Stimulated activated CD4-positive, alpha-beta T cell treated with anti-CD3 and anti-CD28 coated beads, Interleukin-1b, Interleukin-23, amount 100 ng/mL, for 24 hours (primary cell): ENCODE data around the gene CX3CL1.
"Not testable (repeated sequence)": the region's sequence is repeated elsewhere in the genome, so short reads cannot be mapped to it uniquely, and the experiment has no call there.

Source experiments
- DNase-seq, 4 experiments: peaks; one replicate each; pipeline ENCODE4 v3.0.0-alpha.2; 2020; ENCODE audit warnings: low read depth in 4 of 4, low spot score in 1 of 4

CX3CL1 gene

DNA sequence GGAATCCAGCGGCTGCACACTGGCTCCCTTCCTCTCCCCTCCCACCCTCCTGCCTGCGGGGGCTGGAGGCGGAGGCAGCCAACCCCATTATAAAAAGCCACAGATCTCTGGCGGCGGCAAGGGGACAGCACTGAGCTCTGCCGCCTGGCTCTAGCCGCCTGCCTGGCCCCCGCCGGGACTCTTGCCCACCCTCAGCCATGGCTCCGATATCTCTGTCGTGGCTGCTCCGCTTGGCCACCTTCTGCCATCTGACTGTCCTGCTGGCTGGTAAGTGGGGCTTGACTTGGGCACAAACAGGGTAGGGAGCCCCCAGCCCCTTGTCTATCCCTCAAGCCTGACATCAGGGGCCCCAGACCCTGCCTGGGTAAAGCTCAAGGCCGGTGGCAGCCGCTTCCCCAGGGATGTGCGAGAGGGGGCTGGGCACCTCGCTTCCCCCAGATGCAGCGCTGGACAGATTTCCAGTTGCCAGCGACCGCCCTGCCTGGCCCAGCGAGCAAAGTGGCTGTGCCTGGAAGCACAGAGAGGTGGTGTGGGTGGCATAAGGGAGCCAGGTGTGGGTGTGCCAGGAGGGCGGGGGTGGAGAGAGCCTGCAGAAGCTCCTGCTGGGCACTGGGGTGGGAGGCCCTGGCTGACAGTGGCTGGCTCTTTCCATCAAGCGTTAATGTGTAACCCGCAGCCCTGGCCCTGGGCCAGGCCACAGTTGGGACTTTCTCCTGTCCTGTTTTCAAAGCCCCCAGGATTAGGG is at the start of gene CX3CL1:
TSS of gene CX3CL1 (plus strand) at position 119 of the 745 bp plus-strand sequence. CDS start at position 198, 79 bp downstream.
- DNase-seq = no peak

DNA sequence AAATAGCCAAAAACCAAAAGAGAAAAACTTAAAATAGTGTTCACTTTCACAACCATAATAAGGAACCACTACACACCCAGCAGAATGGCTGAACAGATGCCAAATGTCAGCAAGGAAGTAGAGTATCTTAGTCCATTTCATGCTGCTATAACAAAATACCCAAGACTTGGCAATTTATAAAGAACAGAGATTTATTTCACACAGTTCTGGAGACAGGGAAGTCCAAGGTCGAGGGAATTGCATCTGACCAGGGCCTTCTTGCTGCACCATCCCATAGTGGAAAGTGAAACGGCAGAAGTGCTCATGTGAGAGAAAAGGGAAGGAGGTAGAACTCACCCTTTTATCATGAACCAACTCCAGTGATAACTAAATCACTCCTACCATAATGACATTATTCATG is 47.5 kb upstream of the CX3CL1 start:
- no peak for DNase-seq

DNA sequence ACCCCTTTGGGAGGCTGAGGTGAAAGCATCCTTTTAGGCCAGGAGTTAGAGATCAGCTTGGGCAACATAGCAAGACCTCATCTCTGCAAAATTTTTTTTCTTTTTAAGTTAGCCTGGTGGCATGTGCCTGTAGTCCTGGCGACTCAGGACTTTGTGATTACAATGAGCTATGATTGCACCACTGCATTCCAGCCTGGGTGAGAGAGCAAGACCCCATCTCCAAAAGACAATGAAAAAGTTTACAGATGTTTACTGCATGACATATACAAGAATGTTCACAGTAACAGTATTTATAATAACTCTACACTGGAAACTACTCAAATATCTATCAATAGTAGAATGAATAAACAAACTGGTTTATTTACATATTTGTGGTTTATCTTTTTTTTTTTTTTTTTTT is 46.8 kb upstream of the CX3CL1 start:
- no peak for DNase-seq

DNA sequence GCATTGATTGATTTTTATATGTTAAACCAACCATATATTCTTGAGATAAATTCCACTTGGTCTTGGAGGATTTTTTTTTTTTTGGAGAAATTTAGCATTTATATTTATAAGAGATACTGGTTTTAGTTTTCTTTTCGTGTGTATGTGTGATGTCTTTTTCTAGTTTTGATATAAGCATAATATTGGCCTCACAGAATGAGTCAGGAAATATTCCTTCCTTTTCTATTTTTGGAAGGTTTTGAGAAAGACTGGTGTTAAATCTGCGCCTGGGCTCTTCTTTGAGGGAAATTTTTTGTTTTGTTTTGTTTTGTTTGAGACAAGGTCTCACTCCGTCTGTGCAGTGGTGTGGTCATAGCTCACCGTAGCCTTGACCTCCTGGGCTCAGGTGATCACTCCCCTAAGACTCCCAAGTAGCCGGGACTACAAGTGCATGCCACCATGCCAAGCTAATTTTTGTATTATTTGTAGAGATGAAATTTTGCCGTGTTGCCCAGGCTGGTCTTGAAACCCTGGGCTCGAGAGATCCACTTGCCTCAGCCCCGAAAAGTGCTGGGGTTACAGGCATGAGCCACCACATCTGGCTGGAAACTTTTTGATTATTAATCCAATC is 42.5 kb upstream of the CX3CL1 start:
- DNase-seq = no peak

DNA sequence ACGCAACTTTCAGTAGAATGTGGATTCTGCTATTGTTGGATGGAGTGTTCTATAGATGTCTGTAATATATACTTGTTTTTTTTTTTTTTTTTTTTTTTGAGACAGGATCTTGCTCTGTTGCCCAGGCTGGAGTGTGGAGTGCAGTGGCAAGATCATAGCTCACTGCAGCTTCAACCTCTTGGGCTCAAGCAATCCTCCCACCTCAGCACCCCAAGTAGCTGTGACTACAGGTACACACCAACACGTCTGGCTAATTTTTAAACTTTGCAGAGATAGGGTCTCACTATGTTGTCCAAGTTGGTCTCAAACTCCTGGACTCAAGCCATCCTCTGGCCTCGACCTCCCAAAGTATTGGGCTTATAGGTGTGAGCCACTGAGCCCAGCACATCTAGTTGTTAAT is 40.9 kb upstream of the CX3CL1 start:
- no peak for DNase-seq

DNA sequence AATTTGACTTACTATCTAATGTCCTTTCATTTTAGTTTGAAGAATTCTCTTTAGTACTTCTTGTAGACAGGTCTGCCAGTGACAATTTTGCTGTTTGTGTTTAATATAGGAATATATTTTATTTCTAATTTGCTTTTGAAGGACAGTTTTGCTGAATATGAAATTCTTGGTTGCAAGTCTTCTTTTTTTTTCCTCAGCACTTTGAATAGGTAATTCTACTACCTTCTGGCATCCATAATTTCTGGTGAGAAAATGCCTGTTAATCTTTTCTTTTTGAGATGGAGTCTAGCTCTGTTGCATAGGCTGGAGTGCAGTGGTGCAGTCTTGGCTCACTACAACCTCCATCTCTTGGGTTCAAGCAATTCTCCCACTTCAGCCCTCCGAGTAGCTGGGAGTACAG is 38.9 kb upstream of the CX3CL1 start:
- DNase-seq = no peak

DNA sequence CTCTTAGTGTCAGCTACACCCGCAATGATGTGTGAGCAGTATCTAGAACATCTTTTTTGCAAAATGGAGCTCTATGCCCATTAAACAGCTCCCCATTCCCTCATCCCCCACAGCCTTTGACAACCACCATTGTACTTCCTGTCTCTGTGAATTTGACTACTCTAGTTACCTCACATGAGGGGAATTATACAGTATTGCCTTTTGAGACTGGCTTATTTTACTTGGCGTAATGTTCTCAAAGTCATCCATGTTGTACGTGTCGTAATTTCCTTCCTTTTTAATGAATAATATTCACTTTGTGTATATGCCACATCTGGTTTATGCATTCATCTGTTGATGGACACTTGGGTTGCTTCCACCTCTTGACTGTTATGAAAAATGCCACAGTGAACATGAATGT is 36.9 kb upstream of the CX3CL1 start:
- no peak for DNase-seq

DNA sequence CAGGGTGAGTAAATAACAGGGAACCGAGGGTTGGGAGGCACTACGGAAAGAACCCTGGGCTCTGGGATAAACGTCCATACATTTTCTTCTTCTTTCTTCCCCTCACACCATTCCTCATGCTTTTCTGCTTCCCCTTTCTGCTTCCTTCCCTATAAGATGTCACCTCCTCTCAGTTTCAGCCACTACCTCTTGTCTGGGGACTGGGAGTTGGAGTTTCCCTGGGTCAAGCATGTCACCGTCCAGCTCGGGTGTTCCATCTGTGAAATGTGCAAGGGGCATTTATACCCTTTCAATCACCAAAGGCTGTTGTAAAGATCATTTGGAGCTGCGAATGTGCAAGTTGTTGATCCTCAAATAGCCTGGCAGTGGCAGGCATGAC is 31.2 kb upstream of the CX3CL1 start:
- no peak for DNase-seq

DNA sequence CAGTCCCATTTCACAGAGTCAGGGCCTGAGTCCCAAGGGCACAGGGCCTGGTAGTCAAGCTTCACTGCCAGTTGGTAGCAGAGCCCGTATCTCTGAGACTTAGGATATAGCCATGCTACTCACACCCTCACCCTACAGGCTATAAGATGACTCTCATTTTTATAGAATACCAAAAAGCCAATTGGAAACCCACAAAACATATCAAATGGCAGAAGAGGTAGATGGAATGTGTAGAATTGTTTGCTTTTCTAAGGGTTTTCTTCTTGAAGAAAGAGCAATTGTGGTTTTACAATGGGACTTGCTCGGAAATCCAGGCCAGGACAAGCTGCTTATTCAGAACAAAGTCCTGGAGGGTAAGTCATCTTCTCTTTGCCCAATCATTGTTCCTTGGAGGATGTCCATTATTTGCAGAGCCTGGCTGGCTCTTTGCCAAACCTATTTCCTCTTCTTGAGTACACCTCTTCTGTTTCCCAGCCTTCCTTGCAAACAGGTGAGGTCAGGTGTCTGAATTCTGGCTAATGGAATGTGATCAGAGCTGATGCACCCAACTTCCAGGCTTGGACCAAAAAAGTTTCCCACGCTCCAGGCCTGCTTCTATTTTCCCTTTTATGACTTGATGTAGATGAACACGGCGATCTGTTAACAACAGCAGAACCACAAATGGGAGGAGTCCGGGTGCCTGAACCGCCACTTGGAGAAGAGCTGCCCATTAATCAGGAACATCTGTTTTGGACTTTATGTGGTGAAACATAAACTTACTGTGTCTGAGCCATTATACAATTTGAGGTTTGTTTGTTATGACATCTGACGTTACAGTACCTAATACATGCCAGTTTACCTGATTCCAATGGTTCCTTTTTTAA is 30.6 kb upstream of the CX3CL1 start:
- DNase-seq = no peak

DNA sequence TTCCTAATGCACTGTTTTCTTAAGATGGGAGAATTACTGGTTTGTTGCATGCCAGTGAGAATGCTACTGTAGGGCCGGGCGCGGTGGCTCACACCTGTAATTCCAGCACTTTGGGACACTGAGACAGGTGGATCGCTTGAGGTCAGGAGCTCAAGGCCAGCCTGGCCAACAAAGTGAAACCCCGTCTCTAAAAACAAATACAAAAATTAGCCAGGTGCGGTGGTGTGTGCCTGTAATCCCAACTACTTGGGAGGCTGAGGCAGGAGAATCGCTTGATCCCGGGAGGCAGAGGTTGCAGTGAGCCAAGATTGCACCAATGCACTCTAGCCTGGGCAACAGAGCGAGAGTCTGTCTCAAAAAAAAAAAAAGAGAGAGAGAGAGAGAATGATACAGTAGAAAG is 29.7 kb upstream of the CX3CL1 start:
- DNase-seq = not testable (repeated sequence)

DNA sequence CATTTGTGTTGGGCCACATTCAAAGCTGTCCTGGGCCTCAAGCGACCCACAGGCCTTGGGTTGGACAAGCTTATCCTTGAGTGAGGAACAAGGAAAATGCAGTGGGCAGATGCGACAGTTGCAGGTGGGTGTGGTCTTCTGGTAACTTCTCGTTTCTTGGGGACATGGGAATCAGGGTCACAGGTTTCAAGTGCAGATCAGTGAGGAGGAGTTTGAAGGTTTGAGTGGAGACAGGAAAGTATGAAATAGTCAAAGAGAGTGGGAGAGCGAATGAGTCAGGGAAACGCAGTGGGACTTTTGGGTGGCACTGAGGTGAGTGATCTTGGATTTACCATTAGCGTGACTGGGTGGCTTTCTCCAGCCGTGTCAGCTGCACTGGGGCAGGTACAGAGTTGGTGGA is 29.1 kb upstream of the CX3CL1 start:
- DNase-seq = no peak

DNA sequence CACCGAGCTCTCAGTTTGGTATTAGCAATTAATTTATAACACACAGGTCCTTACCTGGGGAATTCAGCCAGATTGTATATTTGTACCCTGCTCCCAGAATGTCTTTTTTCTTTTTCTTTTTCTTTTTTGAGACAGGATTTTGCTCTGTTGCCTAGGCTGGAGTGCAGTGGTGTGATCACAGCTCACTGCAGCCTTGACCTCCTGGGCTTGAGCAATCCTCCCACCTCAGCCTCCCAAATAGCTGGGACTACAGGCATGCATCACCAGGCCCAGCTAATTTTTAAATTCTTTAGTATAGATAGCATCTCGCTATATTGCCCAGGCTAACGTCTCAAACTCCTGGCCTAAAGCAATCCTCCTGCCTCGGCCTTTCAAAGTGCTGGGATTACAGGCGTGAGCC is 28.2 kb upstream of the CX3CL1 start:
- not testable (repeated sequence) for DNase-seq

DNA sequence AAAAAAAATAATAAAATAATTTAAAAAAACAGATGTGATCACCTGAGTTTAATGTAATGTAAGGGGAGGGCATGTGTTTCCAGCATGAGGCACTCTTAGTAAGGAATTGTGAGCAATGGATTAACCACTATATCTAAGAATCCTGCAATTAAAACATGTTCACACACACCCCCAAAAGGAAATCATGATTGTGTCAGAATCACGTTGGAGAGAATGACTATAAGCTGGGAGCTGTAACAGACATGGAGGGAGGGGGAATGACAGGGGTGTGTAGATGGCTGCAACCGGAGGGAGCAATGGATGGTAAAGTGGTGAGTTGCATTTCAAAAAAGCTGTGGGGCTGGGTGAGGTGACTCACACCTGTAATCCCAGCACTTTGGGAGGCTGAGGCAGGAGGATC is 27.3 kb upstream of the CX3CL1 start:
- no peak for DNase-seq

DNA sequence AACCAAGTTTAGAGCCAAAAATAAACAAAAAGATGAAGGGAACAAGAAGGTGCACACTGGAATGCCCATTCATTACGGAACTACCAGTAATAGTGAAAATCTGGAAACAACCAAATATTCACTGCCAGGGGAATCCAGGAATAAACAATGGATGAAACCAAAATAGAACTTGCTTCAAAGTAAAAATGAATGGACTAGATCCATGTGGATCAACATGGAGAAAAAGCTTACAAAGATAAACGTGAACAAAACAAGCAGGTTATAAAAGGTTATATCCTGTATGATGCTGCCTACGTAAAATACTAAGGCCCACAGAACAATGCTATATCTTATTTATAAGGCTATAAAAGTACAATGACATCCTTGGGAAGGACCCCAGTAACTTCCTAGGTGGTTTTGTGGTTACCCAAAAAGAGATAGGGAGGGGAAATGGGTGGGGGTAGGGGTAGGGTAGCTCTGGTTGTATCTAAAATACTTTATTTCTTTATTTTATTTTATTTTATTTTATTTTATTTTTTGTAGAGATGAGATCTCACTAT is 26.6 kb upstream of the CX3CL1 start:
- DNase-seq = no peak

DNA sequence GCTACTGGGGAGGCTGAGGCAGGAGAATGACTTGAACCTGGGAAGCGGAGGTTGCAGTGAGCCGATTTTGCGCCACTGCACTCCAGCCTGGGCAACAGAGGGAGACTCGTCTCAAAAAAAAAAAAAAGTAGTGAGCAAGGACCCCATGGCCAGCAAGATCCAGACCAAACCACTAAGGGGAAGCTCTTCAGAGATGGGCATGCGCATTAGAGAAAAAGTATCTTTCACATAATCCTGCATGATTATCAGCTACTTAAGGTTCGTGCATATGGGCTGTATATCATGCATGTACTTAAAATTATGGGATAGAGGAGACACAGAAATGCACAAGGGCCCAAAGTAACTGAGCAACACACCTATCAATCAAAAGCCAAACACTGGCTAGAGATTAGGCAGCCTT is 24.4 kb upstream of the CX3CL1 start:
- no peak for DNase-seq

DNA sequence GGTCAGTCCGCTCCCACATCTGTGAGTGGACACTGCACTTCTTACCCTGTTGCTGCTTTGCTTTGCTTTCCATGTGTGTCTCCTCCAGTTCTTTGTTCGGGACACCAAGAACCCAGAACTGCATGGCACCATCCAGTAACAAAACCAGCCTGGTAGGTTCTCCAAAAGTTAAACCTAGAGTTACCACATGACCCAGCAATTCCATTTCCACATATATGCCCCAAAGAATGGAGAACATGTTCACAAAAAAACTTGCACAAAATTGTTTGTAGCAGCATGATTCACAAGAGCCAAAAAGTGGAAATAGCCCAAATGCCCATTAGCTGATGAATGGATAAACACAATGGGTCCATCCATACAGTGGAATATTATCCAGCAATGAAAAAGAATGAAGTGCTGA is 24.0 kb upstream of the CX3CL1 start:
- no peak for DNase-seq

DNA sequence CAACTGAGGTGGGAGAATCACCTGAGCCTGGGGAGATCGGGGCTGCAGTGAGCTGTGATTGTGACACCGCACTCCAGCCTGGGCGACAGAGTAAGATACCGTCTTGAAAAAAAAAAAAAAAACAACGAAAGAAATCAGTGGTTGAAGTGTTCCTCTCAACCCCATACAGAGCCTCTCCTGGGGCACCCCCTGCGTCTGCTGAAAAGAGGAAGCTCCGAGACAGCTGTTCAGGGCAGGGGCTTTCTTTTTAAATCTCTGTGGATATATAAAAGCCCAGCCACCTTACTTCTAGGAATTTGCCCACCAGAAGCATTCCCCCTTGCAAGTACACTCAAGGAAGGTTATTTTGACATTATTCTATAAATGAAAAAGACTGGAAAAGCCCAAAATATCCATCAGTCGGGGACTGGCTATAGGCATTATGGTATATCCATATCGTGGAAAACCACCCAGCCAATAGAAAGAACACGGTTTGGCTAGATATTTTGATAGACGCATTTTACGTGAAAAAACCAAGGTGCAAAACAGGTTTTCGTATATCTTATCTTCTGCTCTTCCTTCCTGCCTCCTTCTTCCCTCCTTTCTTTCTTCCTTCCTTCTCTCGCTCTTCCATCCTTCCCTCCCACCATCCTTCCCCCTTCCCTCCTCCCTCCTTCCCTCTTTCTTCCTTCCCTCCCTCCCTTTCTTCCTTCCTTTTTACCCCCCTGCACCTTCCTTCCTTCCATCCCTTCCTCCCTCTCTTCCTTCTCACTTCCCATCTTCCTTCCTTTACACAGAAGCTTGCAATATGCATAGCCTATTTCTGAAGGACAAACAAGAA is 22.9 kb upstream of the CX3CL1 start:
- DNase-seq = no peak

DNA sequence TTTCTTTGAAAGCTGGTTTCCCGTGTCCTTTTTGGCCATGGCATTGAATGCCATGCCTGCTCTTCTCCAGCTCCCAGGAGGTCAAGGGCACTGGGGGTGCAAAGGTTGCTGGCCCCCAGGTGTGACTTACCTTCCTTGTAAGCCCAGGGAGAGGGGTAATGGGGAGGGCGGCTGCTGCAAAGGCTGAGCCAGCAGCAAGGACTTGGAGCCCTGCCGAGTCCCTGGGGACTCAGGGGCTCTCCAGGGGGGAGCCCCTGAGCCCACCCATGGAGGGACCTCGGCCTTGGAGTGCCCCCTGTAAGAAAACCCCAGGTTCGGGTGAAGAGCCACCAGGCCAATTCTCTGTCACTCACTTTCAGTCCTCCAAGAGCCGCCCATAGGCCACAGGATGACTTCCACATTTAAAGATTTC is 19.6 kb upstream of the CX3CL1 start:
- no peak for DNase-seq

DNA sequence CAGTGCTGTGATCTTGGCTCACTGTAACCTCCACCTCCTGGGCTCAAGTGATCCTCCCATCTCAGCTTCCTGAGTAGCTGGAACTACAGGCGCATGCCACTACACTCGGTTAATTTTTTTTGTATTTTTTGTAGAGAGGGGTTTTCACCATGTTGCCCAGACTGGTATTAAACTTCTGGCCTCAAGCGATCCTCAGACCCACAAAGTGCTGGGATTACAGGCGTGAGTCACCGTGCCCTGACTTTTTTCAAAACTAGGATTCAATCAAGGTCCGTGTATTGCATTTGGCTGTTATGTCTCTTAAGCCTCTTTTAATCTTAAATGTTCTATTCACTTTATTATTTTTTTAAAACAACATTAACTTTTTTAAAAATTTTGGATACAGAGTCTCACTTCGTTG is 18.0 kb upstream of the CX3CL1 start:
- DNase-seq = no peak

DNA sequence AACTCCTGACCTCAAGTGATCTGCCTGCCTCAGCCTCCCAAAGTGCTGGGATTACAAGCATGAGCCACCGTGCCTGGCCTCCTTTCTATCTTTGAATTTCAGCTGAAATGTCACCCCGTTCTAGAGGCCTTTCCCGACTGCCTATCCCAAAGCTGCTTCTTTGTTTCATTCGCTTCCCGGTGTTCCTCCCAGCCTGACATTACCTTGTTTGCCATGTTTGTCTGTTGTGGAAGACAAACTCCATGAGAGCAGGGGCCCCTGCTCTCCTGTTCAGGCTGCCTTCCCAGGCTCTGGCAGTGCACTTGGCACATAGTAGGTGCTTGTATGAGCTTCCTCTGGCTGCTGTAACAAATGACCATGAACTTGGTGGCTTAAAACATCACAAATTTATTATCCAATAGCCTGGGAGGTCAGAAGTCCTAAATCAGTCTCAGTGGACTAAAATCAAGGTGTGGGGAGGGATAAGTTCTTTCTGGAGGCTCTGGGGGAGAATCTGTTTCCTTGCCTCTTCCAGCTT is 16.3 kb upstream of the CX3CL1 start:
- DNase-seq = no peak

DNA sequence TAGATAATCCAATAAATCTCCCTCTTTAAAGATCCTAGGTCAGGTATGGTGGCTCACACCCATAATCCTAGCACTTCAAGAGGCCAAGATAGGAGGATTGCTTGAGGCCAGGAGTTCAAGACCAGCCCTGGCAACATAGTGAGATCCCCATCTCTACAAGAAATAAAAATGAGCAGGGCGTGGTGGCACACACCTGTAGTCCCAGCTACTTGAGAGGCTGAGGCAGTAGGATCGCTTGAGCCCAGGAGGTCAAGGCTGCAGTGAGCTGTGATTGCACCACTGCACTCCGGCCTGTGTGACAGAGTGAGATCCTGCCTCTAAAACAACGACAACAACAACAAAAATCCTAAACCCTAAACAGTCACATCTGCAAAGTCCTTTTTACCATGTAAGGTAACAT is 15.7 kb upstream of the CX3CL1 start:
- no peak for DNase-seq
